ENCODE measurements around the gene ENKUR.

Gene ENKUR

DNA sequence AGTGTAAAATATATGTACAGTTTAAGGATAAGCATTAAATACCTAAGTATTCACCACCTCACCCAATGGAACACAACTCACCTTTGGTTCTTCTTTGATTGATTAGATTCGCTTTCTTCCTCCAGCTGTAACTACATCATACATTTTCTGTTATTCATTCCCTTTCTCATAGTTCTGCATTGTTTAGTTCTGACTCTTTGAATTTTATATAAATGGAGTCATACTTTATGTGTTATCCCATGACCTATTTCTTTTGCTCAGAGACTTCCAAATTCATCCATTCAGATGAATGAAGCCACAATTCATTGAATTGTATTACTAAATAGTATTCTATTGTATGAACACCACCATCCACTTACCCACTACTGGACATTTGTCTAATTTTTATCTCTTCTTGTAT lies 12.8 kb upstream of the ENKUR start:
- no peak for ATAC-seq
- TF ChIP-seq PPARA (CRISPR knock-in tag; IDR thresholded peaks at IDR 0.05; ENCODE audit: borderline replicate concordance), result no peak
- no peak for TF ChIP-seq ZFP3 (CRISPR knock-in tag; IDR thresholded peaks at IDR 0.05)
- no peak for TF ChIP-seq ZFP30 (CRISPR knock-in tag; IDR thresholded peaks at IDR 0.05)
- TF ChIP-seq SNAI2 (CRISPR knock-in tag; IDR thresholded peaks at IDR 0.05), result no peak
- no peak for TF ChIP-seq POU6F1 (CRISPR knock-in tag; IDR thresholded peaks at IDR 0.05; ENCODE audit: borderline replicate concordance, low read depth)
- TF ChIP-seq BACH2 (CRISPR knock-in tag; IDR thresholded peaks at IDR 0.05; ENCODE audit: borderline replicate concordance), result no peak
- TF ChIP-seq ISL1 (CRISPR knock-in tag; IDR thresholded peaks at IDR 0.05), result no peak
- TF ChIP-seq ZNF70 (CRISPR knock-in tag; IDR thresholded peaks at IDR 0.05), result no peak
- no peak for TF ChIP-seq CSDC2 (CRISPR knock-in tag; IDR thresholded peaks at IDR 0.05)
- TF ChIP-seq ZNF8 (CRISPR knock-in tag; IDR thresholded peaks at IDR 0.05), result no peak

DNA sequence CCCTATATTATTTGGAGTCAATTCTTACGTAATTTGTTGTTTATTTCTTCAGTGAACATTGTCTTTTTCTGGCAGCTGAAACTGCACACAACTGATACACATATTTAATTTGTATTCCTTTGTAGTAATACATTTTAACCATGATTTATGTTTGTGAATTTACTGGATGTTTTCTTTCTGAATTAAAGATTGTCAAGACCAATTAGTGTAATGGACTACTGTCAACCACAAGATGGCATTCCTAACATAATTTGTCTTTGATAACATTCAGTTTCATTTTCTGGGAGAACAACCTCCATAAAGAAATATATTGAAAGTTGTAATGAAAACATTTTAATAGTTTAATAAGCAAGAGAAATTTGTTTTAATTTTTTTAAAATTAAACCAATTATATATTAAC lies 10.5 kb upstream of the ENKUR start:
- peak; percentile 35 for ATAC-seq
- TF ChIP-seq RARB (CRISPR knock-in tag; IDR thresholded peaks at IDR 0.05), result no peak
- TF ChIP-seq ISL1 (CRISPR knock-in tag; IDR thresholded peaks at IDR 0.05), result peak; percentile 98

GRCh38 chr10:25024528-25024927 lies 8.6 kb upstream of the ENKUR start:
- no peak for ATAC-seq
- TF ChIP-seq ISL1 (CRISPR knock-in tag; IDR thresholded peaks at IDR 0.05), result peak; percentile 93
- TF ChIP-seq ARNTL (CRISPR knock-in tag; IDR thresholded peaks at IDR 0.05; ENCODE audit: borderline replicate concordance, low read depth), result no peak
- TF ChIP-seq POU6F1 (CRISPR knock-in tag; IDR thresholded peaks at IDR 0.05; ENCODE audit: borderline replicate concordance, low read depth), result no peak
- TF ChIP-seq GLIS3 (CRISPR knock-in tag; IDR thresholded peaks at IDR 0.05), result no peak

GRCh38 chr10:25023278-25023677 lies 7.3 kb upstream of the ENKUR start:
- no peak for ATAC-seq
- TF ChIP-seq TSHZ2 (CRISPR knock-in tag; IDR thresholded peaks at IDR 0.05) (no peak), ZNF565 (CRISPR knock-in tag; conservative IDR thresholded peaks at IDR 0.05; ENCODE audit: low read depth) (no peak), BACH2 (CRISPR knock-in tag; IDR thresholded peaks at IDR 0.05; ENCODE audit: borderline replicate concordance) (no peak), GLIS3 (CRISPR knock-in tag; IDR thresholded peaks at IDR 0.05) (no peak)

- TF ChIP-seq TSHZ2 (CRISPR knock-in tag; IDR thresholded peaks at IDR 0.05) (no peak), ARNTL (CRISPR knock-in tag; IDR thresholded peaks at IDR 0.05; ENCODE audit: borderline replicate concordance, low read depth) (no peak), RARB (CRISPR knock-in tag; IDR thresholded peaks at IDR 0.05) (no peak), BACH2 (CRISPR knock-in tag; IDR thresholded peaks at IDR 0.05; ENCODE audit: borderline replicate concordance) (no peak)
- ATAC-seq, result no peak
Measured at GRCh38 chr10:25018703-25019102, 2.7 kb upstream of the ENKUR start.

DNA sequence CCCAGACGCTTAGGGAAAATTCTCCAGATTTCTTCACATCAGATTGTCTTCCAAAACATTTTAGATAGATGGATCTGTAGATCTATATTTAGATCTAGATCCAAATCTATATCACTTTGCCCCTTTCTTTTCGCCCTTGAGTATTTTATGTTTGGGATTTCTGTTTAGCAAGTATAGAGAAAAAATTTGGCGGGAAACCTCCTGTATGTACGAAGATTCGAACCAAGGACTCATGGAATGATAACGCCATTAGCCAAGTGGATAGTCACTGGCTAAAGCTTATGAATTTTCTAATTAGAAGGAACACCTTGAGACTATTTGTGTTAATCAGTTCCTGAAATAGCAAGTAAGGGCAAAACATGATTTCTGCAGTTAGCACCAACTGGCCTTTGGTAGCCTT lies 1.7 kb upstream of the ENKUR start:
- TF ChIP-seq OSR1 (CRISPR knock-in tag; IDR thresholded peaks at IDR 0.05) (no peak), POU6F1 (CRISPR knock-in tag; IDR thresholded peaks at IDR 0.05; ENCODE audit: borderline replicate concordance, low read depth) (no peak), ZNF565 (CRISPR knock-in tag; conservative IDR thresholded peaks at IDR 0.05; ENCODE audit: low read depth) (no peak)
- TF ChIP-seq, protein P1, sequence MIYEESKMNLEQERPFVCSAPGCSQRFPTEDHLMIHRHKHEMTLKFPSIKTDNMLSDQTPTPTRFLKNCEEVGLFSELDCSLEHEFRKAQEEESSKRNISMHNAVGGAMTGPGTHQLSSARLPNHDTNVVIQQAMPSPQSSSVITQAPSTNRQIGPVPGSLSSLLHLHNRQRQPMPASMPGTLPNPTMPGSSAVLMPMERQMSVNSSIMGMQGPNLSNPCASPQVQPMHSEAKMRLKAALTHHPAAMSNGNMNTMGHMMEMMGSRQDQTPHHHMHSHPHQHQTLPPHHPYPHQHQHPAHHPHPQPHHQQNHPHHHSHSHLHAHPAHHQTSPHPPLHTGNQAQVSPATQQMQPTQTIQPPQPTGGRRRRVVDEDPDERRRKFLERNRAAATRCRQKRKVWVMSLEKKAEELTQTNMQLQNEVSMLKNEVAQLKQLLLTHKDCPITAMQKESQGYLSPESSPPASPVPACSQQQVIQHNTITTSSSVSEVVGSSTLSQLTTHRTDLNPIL (CRISPR knock-in tag; IDR thresholded peaks at IDR 0.05; ENCODE audit: low read depth), result no peak
- ATAC-seq, result no peak

Data from SK-N-SH treated with all-trans-retinoic acid at 6 μM for 48 hours (cell line).